ENCODE data around the gene EPHA2.

Gene EPHA2

DNA sequence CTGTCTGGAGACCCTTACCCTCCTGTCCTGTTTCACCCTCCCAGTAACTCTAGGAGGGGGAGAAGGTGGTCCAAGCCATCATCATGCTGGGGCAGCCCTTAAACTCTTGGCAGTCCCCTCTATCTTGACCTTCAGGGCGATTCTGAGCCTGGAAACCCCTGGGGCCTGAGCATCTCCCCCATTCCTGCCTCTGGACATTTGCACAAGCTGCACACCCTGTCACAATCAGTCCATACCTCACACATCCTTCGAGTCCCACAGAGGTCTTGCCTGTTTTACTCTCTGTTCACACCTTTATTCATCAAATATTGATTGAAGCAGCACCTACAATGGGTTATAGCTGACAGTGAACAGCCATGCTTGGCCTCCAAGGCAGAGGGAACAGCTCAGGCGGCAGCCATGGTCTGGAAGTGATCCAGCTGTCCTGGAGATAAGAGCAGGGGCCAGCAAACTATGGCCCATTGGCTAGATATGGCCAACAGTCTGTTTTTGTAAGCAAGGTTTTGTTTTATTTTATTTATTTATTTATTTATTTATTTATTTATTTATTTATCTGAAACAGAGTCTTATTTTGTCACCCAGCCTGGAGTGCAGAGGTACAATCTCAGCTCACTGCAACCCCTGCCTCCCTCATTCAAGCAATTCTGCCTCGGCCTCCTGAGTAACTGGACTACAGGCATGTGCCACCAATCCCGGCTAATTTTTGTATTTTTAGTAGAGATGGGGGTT is 75.3 kb downstream of the EPHA2 start:
- DNase-seq (ENCODE audit: low read depth): no peak
- TF ChIP-seq, protein P1, sequence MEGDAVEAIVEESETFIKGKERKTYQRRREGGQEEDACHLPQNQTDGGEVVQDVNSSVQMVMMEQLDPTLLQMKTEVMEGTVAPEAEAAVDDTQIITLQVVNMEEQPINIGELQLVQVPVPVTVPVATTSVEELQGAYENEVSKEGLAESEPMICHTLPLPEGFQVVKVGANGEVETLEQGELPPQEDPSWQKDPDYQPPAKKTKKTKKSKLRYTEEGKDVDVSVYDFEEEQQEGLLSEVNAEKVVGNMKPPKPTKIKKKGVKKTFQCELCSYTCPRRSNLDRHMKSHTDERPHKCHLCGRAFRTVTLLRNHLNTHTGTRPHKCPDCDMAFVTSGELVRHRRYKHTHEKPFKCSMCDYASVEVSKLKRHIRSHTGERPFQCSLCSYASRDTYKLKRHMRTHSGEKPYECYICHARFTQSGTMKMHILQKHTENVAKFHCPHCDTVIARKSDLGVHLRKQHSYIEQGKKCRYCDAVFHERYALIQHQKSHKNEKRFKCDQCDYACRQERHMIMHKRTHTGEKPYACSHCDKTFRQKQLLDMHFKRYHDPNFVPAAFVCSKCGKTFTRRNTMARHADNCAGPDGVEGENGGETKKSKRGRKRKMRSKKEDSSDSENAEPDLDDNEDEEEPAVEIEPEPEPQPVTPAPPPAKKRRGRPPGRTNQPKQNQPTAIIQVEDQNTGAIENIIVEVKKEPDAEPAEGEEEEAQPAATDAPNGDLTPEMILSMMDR (conservative IDR thresholded peaks at IDR 0.05; ENCODE audit: control insufficient read depth, insufficient read depth, low read depth, low read length): no peak
- no peak overlapping the region for H3K4me3 ChIP-seq (ENCODE audit: control insufficient read depth, low read depth, low read length)

DNA sequence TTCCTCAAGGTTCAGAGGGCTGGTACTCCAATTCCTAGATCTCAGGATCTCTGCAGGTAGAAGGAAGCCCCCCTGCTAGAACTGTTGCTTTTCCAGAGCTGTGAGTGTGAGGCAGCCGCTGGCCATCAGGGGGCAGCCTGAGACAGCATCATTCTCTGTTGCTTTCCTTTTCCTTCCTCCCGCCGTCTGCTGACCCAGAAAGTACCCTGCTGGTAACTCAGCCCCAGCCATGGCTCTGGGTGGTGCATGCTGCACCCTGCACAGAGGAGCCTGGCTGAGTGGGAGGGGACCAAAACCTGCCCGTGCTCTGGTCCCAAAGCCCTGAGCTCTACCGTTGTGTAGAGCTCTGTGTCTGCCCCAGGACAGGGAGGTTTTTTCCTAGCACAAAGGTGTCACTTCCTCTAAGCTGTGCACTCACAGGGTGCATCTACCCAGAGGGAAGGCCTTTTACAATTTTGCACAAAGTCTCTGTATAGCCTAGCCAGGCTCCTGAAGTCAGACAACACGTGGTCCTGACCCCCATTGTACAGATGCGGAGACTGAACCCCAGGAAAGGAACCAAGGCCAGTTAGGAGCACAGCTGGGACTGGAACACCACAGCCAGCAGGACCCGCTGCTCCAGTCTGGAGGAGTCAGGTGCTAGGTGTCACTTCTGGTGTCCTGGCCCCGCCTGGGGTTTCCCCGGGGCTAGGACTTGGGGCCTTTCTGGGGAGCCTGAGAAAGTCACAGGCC is 76.8 kb downstream of the EPHA2 start:
- TF ChIP-seq, protein P1 (conservative IDR thresholded peaks at IDR 0.05; ENCODE audit: control insufficient read depth, insufficient read depth, low read depth, low read length): peak; percentile 90
- peak; percentile 63 for DNase-seq (ENCODE audit: low read depth)
- H3K4me3 ChIP-seq (ENCODE audit: control insufficient read depth, low read depth, low read length): no peak overlapping the region

DNA sequence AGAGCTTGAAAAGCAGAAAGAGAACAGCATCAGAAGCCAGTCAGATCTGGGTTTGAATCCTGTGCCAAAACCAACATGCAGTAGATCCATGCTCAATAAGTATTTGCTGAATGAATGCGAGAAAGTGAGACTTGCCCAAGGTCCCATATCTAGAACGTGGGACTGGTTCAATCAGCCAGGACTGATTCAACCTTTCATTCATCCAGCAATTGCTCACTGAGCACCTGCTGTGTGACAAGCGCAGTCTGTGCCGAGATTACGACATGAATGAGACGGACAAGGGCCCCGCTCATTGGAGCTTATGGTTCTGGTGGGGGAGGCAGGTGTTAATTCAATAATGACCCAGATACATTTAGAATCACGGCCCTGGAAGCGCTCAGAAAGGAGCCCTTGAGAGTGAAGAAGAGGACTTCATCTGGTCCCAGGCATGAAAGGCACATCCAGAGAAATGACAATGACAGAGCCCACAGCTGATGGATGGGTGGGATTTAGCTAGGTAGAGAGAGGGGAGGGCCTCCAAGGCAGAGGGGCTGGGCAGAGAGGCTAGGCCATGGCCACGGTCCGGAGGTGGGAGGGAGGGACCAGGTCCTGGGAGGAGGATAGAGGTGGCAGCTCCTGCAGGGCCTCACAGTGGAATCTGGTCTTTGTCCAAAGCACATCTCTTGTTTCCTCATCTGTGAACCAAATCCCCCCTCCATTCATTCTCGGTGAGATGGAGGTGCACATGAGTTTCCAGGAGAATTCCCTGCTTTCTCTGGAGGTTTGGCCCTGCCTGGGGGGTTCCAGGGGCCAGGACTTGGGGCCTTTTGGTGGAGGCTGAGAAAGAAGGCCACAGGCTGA is 78.2 kb downstream of the EPHA2 start:
- TF ChIP-seq, protein P1 (conservative IDR thresholded peaks at IDR 0.05; ENCODE audit: control insufficient read depth, insufficient read depth, low read depth, low read length): no peak
- no peak overlapping the region for H3K4me3 ChIP-seq (ENCODE audit: control insufficient read depth, low read depth, low read length)
- peak; percentile 38 for DNase-seq (ENCODE audit: low read depth)

DNA sequence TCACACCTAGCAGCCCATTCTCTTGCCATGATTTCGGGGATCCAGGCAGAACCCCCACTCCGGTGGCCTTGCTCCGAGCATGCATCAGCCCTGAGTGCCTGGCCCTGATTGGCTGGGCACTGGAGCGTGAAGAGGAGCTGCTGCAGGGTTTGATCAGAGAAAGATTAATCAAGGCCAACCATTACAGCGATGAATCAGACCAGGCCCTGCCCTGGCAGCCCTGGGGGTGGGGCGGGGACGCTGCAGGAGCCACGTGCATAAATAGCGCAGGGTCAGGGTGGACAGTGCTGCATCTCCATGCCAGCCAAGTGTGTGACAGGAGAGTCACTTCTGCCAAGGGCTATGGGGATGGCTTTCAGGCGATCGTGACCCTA is 79.0 kb downstream of the EPHA2 start:
- no peak overlapping the region for H3K4me3 ChIP-seq (ENCODE audit: control insufficient read depth, low read depth, low read length)
- TF ChIP-seq, protein P1 (conservative IDR thresholded peaks at IDR 0.05; ENCODE audit: control insufficient read depth, insufficient read depth, low read depth, low read length): no peak
- peak; percentile 75 for DNase-seq (ENCODE audit: low read depth)

DNA sequence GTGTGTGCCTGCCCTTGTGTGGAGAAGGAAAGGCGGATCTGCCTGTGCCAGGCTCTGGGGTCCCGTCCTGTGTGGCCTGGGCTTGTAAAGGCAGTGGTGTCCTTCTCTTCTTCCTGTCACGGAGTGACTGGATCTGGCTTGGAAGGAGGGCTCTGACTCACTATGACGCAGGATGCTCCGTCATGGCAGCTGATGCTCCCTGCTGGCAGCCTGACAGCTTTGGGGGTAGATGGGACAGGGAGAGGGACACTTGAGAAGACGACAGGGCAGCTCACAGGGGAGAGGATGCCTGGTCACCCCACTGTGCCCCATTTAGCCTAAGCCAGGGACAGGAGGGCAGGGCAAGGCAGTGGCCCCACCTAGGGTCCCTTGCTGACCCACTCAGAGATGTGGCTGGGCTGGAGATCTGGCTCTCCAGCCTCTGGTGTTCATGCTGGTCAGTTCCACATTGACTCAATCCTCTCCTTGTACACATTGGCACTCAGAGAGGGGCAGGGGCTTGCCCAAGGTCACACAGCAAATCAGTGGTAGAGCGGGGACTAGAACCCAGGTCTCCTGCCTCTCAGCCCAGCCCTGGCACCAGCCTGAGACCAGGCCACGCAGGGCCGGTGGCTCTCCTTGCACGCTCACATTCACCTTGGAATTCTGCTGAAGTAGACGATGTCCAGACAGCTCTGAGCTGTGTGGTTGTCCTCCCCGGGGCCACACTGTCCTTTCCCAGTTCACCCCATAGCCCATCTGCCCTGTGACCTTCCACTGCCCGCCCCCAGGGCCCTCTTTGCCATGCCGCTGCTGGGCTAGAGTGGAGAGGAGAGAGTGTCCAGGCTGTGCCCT is 79.6 kb downstream of the EPHA2 start:
- H3K4me3 ChIP-seq (ENCODE audit: control insufficient read depth, low read depth, low read length): no peak overlapping the region
- TF ChIP-seq, protein P1 (conservative IDR thresholded peaks at IDR 0.05; ENCODE audit: control insufficient read depth, insufficient read depth, low read depth, low read length): no peak
- DNase-seq (ENCODE audit: low read depth): peak; percentile 98

Data from fibroblast of mammary gland (primary cell).